Sigmoid colon (tissue), 7 donors: ENCODE results near the gene SMARCA2. TPM values are rescaled to one million over a fixed set of nuclear protein-coding genes. Genes with fewer than 3 reads are reported as not detected.

ENCODE experiments used
- DNase-seq: peaks from one replicate; pipeline ENCODE4 v3.0.0-alpha.2; 2019
- H3K27ac ChIP-seq, 4 donors: fragments of 200-600 bp; sonication (generic); one replicate each; pipeline ENCODE4 v1.5.1; 2016 to 2019; ENCODE audit warnings: mild to moderate bottlenecking in 1 of 4
- H3K27me3 ChIP-seq, 3 donors: fragments of 200-600 bp; sonication (generic); one replicate each; pipeline ENCODE4 v1.5.1; 2019; ENCODE audit warnings: mild to moderate bottlenecking in 1 of 3
- H3K36me3 ChIP-seq, 4 donors: fragments of 200-600 bp; sonication (generic); one replicate each; pipeline ENCODE4 v1.5.1; 2016 to 2019
- H3K4me1 ChIP-seq, 4 donors: fragments of 200-600 bp; sonication (generic); one replicate each; pipeline ENCODE4 v1.5.1; 2017 to 2019
- H3K4me3 ChIP-seq, 4 donors: fragments of 200-600 bp; sonication (generic); one replicate each; pipeline ENCODE4 v1.5.1; 2017 to 2019; ENCODE audit warnings: mild to moderate bottlenecking in 2 of 4, moderate library complexity in 1 of 4
- H3K9me3 ChIP-seq, 4 donors: fragments of 200-600 bp in 3 of 4; sonication (generic) in 3 of 4; one replicate each; pipeline versions ENCODE4 v1.5.1 to v1.6.1; 2013 to 2019
- EP300 ChIP-seq, 4 donors: sonication (generic); formaldehyde crosslinking; IDR thresholded peaks; one replicate each; pipeline ENCODE4 v1.6.1; 2017; ENCODE audit warnings: antibody characterized with exemption in 4 of 4
- POLR2A ChIP-seq, 2 donors: fragments of 450-650 bp; IDR thresholded peaks; one replicate each; pipeline ENCODE4 v1.6.1; 2016; ENCODE audit warnings: antibody characterized with exemption in 2 of 2, mild to moderate bottlenecking in 2 of 2, moderate library complexity in 2 of 2
- POLR2AphosphoS5 ChIP-seq, 4 donors: sonication (generic); formaldehyde crosslinking; IDR thresholded peaks; one replicate each; pipeline ENCODE4 v1.6.1; 2017; ENCODE audit warnings: antibody characterized with exemption in 4 of 4
- WGBS, 2 donors: extraction: QIAGEN DNeasy Blood & Tissue Kit; methylation state at CpG; one replicate each; pipeline ENCODE4 v1.1.7; 2013; 5-methylcytosine and 5-hydroxymethylcytosine counted together
- intact Hi-C: fragments of 100-400 bp; cut with DNase I; formaldehyde crosslinking; loops from one replicate; pipeline ENCODE4 v1.15.1; 2023
- polyA plus RNA-seq, 3 donors: library from polyadenylated mRNA; stranded (reverse); fragments of 200-250 nt; gene quantifications; one replicate each; pipeline ENCODE4 v1.2.3, GENCODE V29; 2013
- total RNA-seq, 4 donors: library from RNA; depleted of rRNA; stranded (reverse); fragments of >200 nt; gene quantifications; one replicate each; pipeline ENCODE4 v1.1.0, GENCODE V29; 2016
- TF ChIP-seq, protein P1 (sequence below), 4 experiments: fragments of 450-650 bp in 3 of 4; fragments of 200-600 bp in 1 of 4; IDR thresholded peaks; one replicate each; pipeline ENCODE4 v1.5.1; 2016 to 2019; ENCODE audit warnings: antibody characterized with exemption in 4 of 4, mild to moderate bottlenecking in 3 of 4, moderate library complexity in 2 of 4
- donor health status: healthy with polysubstance abuse.
- donor health status: Bipolar disorder and iron deficiency.
- donor health status: healthy.

Gene SMARCA2
- total and polyA plus RNA-seq, 7 donors, result 32.1 to 209 (median 75.0) TPM

DNA sequence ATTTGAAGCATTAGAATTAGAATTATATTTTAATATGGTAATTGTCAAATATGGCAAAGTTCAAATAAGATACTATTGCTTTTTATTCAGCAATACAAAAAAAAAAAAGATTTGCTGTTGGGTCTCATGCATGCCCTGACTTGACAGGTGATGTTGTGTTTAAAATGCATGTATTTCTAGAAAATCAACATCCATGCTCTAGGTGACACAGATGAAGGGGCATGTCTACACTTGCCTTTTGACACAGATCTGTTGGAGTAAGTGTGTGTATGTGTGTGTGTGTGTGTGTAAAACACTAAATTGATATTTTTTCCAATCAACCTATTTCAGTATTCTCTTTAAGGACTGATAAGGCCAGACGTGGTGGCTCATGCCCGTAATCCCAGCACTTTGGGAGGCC lies 38.1 kb upstream of the SMARCA2 start:
- H3K4me1 ChIP-seq, result no peaks in the 10 kb centered on the region
- no peaks in the 10 kb centered on the region for H3K9me3 ChIP-seq
- H3K4me3 ChIP-seq, result no peak overlapping the region
- intact Hi-C loops, result no loop called here
- DNase-seq, result no peak
- no peak overlapping the region for H3K27ac ChIP-seq
- no peaks in the 10 kb centered on the region for H3K27me3 ChIP-seq
- no peaks in the 10 kb centered on the region for H3K36me3 ChIP-seq
- no peak for TF ChIP-seq POLR2AphosphoS5 (IDR thresholded peaks at IDR 0.05)
- WGBS, 2 donors, result 86 to 93% methylated on average over 2 of the region's 2 CpGs

- H3K27me3 ChIP-seq, result no peaks in the 10 kb centered on the region
- intact Hi-C loops, result no loop called here
- no peaks in the 10 kb centered on the region for H3K36me3 ChIP-seq
- H3K27ac ChIP-seq, result no peak overlapping the region
- WGBS, 2 donors, result 61 to 73% methylated on average over 5 of the region's 5 CpGs
- no peaks in the 10 kb centered on the region for H3K4me1 ChIP-seq
- no peak for DNase-seq
- no peak overlapping the region for H3K4me3 ChIP-seq
- no peaks in the 10 kb centered on the region for H3K9me3 ChIP-seq
- no peak for TF ChIP-seq POLR2AphosphoS5 (IDR thresholded peaks at IDR 0.05)
- TF ChIP-seq, protein P1, sequence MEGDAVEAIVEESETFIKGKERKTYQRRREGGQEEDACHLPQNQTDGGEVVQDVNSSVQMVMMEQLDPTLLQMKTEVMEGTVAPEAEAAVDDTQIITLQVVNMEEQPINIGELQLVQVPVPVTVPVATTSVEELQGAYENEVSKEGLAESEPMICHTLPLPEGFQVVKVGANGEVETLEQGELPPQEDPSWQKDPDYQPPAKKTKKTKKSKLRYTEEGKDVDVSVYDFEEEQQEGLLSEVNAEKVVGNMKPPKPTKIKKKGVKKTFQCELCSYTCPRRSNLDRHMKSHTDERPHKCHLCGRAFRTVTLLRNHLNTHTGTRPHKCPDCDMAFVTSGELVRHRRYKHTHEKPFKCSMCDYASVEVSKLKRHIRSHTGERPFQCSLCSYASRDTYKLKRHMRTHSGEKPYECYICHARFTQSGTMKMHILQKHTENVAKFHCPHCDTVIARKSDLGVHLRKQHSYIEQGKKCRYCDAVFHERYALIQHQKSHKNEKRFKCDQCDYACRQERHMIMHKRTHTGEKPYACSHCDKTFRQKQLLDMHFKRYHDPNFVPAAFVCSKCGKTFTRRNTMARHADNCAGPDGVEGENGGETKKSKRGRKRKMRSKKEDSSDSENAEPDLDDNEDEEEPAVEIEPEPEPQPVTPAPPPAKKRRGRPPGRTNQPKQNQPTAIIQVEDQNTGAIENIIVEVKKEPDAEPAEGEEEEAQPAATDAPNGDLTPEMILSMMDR (IDR thresholded peaks at IDR 0.05), result no peak
- TF ChIP-seq EP300 (IDR thresholded peaks at IDR 0.05), result no peak
- TF ChIP-seq POLR2A (IDR thresholded peaks at IDR 0.05), result no peak
These were observed 36.2 kb upstream of the SMARCA2 start for GRCh38 chr9:1978941-1979340.

GRCh38 chr9:1979741-1980367 lies 35.3 kb upstream of the SMARCA2 start:
- intact Hi-C loops, result no loop called here
- TF ChIP-seq, protein P1 (IDR thresholded peaks at IDR 0.05), result no peak
- TF ChIP-seq EP300 (IDR thresholded peaks at IDR 0.05), result no peak
- TF ChIP-seq POLR2AphosphoS5 (IDR thresholded peaks at IDR 0.05), result no peak
- TF ChIP-seq POLR2A (IDR thresholded peaks at IDR 0.05), result no peak
- 62 to 78% methylated on average over 7 of the region's 7 CpGs for WGBS, 2 donors
- DNase-seq, result no peak
- no peaks in the 10 kb centered on the region for H3K36me3 ChIP-seq
- H3K4me3 ChIP-seq, result no peak overlapping the region
- no peaks in the 10 kb centered on the region for H3K9me3 ChIP-seq
- no peaks in the 10 kb centered on the region for H3K27me3 ChIP-seq
- H3K27ac ChIP-seq, result no peak overlapping the region
- H3K4me1 ChIP-seq, result no peaks in the 10 kb centered on the region

DNA sequence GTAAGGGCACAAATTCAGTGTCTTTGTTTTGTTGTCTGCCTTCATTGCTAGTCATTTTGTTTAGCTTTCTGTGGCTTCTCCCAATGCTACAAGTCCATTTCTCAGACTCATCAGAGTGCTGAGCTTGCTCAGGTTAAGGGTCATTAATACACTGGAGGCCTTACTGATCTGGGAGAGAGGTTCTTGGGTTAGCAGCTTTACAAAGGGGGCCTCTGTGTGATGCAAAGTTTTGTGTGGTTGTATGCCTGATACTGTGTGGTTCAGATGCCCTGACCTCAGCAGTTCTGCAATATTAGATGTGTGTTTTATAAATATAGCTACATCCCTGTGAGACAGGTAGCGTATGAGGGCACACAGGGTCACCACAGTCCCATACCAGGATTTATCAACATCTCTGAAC lies 34.8 kb upstream of the SMARCA2 start:
- no peaks in the 10 kb centered on the region for H3K36me3 ChIP-seq
- WGBS, 2 donors, result 98% methylated on average over 1 of the region's 1 CpG
- no peaks in the 10 kb centered on the region for H3K4me1 ChIP-seq
- intact Hi-C loops, result no loop called here
- H3K27me3 ChIP-seq, result no peaks in the 10 kb centered on the region
- no peaks in the 10 kb centered on the region for H3K9me3 ChIP-seq
- H3K4me3 ChIP-seq, result no peak overlapping the region
- TF ChIP-seq, protein P1 (IDR thresholded peaks at IDR 0.05), result no peak
- TF ChIP-seq POLR2AphosphoS5 (IDR thresholded peaks at IDR 0.05) (no peak), EP300 (IDR thresholded peaks at IDR 0.05) (no peak), POLR2A (IDR thresholded peaks at IDR 0.05) (no peak)
- no peak overlapping the region for H3K27ac ChIP-seq
- no peak for DNase-seq

DNA sequence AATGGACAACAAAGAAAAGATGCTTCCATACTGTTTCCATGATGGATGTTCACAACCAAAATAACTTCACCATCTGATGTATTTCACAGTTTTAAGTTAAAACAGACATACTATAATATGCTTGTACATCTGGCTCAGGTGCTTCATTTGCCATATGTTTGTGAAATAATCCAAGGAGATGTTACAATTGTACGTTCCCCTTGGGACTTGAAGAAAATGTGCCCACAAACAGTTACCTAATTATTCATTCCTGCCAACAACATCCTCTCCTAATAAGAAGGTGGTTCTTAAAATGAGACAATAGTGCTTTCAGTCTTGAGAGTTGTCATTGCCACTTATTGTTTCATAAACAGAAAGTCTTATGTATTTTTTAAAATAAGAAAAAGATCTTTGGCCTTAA lies 33.1 kb upstream of the SMARCA2 start:
- intact Hi-C loops, result no loop called here
- 88 to 89% methylated on average over 1 of the region's 1 CpG for WGBS, 2 donors
- no peak for DNase-seq

More for the DNA sequence above, 33.1 kb upstream of the SMARCA2 start:
- Histone ChIP-seq H3K9me3 (no peaks in the 10 kb centered on the region), H3K36me3 (no peaks in the 10 kb centered on the region), H3K4me3 (no peak overlapping the region), H3K27me3 (no peaks in the 10 kb centered on the region), H3K4me1 (no peaks in the 10 kb centered on the region), H3K27ac (no peak overlapping the region)
- TF ChIP-seq, protein P1 (IDR thresholded peaks at IDR 0.05), result no peak
- TF ChIP-seq POLR2AphosphoS5 (IDR thresholded peaks at IDR 0.05) (no peak), EP300 (IDR thresholded peaks at IDR 0.05) (no peak), POLR2A (IDR thresholded peaks at IDR 0.05) (no peak)
